CD4-positive, alpha-beta T cell treated with Interleukin-6 for 4 hours (primary cell): Measurements from ENCODE around the gene HLX.

ENCODE experiments used
- DNase-seq: peaks from one replicate; pipeline ENCODE4 v3.0.0-alpha.2; 2020; ENCODE audit warnings: mixed read lengths

The HLX gene

GRCh38 chr1:220879076-220879508 lies at the start of gene HLX:
HLX (plus strand) TSS chr1:220879443; CDS start chr1:220879858, 415 bp downstream.
- no peak for DNase-seq

GRCh38 chr1:220833436-220833835 lies 45.8 kb upstream of the HLX start:
- DNase-seq: no peak

- DNase-seq: no peak
Measured at GRCh38 chr1:220834155-220834870, 44.9 kb upstream of the HLX start.

- DNase-seq: no peak
Measured at GRCh38 chr1:220838578-220838977, 40.7 kb upstream of the HLX start.

- no peak for DNase-seq
Measured at GRCh38 chr1:220839474-220839873, 39.8 kb upstream of the HLX start.

- DNase-seq: no peak
Measured at GRCh38 chr1:220841293-220841692, 38.0 kb upstream of the HLX start.

GRCh38 chr1:220843481-220844011 lies 35.7 kb upstream of the HLX start:
- no peak for DNase-seq

- no peak for DNase-seq
Measured at GRCh38 chr1:220852408-220852807, 26.8 kb upstream of the HLX start.

GRCh38 chr1:220872296-220872695 lies 6.9 kb upstream of the HLX start:
- no peak for DNase-seq

- DNase-seq: no peak
Measured at GRCh38 chr1:220873087-220873486, 6.2 kb upstream of the HLX start.

GRCh38 chr1:220873868-220874655 lies 5.2 kb upstream of the HLX start:
- no peak for DNase-seq

- DNase-seq: no peak
Measured at GRCh38 chr1:220875260-220875659, 4.0 kb upstream of the HLX start.

GRCh38 chr1:220876511-220877376 lies 2.5 kb upstream of the HLX start:
- no peak for DNase-seq

GRCh38 chr1:220877377-220878095 lies 1.7 kb upstream of the HLX start:
- DNase-seq: no peak

- no peak for DNase-seq
Measured at GRCh38 chr1:220878191-220879075, 810 bp upstream of the HLX start.

- DNase-seq: no peak
Measured at GRCh38 chr1:220879509-220880361, 492 bp downstream of the HLX start.

GRCh38 chr1:220880362-220880670 lies 1.1 kb downstream of the HLX start:
- DNase-seq: no peak

GRCh38 chr1:220880726-220881506 lies 1.7 kb downstream of the HLX start:
- no peak for DNase-seq

GRCh38 chr1:220882061-220882891 lies 3.0 kb downstream of the HLX start:
- no peak for DNase-seq
